NCI-H460 (cell line): Measurements from ENCODE around the gene SMG6. TPM values are rescaled to one million over a fixed set of nuclear protein-coding genes. Genes with fewer than 3 reads are reported as not detected.
A peak's percentile ranks its signal among the peaks of the same experiment; 100 is the strongest.
"Not testable (repeated sequence)": the region's sequence is repeated elsewhere in the genome, so short reads cannot be mapped to it uniquely, and the experiment has no call there.

Experiments
- DNase-seq: peaks from one replicate; pipeline ENCODE4 v3.0.0-alpha.2; 2016; ENCODE audit warnings: low read depth; ENCODE audit errors: extremely low read depth
- total RNA-seq: library from RNA; depleted of rRNA; stranded (reverse); fragments of >200 nt; shearing (Covaris generic); gene quantifications from 2 replicates; pipeline ENCODE4 v1.2.3, GENCODE V29; 2014

The SMG6 gene
- total RNA-seq, 1 experiment from 2014 or later: 7.2 TPM

DNA sequence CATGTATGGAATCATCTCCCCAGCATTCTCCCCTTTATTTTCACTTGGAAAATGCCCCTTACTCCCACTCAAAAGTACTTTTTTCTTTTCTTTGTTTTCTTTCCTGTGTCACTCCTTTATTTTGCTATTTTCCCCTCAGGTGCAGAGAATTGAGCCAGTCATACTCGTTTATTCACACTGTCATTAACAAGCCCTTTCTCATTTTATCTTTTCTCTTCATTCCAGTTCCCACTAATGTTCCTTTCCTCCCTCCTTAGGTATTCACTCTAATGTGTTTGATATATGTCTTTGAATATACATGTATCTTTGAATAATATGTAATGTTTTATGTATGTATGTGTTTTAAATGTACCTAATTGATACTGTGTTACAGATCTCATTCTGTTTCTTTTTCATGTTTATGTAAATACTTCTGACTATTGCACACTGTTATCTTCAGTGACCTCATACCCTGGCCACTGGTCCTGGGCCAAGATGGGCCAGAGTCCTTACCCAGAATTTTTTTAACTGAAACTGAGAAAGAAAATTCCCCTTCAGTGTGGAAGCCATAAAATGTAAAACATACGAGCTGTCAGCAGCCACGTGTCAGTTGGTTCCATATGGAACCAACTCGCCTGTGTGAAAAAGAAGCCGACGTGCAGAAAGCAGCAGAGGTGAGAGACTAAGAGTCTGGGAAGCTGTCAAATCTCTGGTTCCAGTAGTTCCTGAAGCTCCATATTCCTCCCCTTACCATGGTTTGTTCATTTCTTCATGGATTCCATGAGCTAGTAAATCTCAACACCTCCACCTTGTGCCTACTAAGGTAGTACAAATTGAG is 6.0 kb upstream of the SMG6 start:
- no peak for DNase-seq

DNA sequence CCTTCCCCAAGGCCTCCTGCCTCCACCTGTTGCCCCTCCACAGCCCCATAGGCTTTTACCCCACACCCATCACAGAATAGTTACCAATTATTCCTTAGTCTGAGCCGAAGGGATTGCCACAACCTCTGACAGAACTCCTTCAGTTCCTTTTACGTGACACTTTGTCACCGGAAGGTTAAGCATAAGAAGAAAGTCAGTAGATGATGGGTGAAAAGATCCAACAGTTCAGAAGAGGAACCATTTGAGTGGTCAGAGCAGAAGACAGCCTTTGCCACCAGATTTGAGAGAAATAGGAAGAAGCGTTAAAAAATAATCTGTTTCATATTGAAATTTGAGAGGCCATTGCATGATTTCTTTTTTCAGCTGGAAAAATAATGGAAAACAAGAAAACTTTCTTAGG is 1.3 kb upstream of the SMG6 start:
- no peak for DNase-seq

DNA sequence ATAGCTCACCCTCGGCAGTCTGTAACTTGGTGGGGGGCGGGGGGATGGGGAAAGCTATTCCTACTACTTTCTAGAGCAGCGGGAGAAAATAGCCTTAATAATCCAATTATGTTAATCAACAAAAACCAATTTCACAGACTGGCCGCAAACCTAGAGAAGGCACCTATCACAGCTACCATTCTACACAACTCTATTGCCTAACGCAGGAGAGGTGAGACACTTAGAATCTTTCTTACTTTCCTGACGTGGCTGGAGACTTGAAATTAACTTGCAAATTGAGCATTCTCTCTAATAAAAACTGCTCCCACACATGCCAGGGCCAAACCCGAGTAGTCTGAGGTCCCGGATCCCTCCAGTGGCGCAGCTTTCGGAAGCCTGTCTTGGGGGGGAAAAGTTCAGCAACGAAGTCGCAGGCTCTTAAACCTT is 794 bp downstream of the SMG6 start:
- no peak for DNase-seq

DNA sequence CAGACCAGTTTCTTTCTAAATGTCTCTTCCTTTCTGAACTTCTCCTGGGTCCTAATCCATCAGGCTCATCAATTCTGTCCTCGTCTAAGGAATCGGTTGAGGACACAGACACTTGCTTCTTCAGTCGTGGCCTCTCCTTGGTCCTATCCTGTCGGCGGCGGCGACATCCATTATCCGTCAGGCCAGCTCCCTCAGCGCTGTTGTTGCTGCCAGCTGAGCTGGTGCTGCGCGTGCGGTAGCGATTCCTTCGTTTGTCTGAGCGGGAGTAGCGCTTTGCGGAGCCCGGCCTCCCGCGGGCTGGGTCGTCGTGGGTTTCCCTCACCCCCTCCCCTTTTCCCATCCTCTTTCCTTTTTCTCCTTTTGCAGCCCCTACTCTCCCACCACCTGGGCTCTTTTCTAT is 3.8 kb downstream of the SMG6 start:
- DNase-seq: no peak

DNA sequence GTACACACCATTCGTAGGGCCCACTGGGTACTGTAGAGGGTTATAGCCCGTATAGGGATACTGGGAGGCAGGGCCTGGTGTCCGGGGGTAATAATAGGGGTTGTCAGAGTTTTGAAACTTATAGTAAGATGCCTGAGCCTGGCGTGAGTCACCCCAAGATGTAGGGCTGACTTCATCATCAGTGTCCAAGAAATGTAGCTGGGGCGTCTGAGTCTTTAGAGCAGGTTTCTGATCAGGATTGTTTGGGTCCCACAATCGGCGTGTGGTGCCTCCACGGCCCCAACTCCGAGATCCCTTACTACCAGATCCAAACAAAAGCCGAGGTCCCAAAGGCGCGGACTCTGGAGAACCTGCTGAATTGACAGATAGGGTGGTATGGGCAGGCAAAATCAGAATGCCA is 4.4 kb downstream of the SMG6 start:
- no peak for DNase-seq

DNA sequence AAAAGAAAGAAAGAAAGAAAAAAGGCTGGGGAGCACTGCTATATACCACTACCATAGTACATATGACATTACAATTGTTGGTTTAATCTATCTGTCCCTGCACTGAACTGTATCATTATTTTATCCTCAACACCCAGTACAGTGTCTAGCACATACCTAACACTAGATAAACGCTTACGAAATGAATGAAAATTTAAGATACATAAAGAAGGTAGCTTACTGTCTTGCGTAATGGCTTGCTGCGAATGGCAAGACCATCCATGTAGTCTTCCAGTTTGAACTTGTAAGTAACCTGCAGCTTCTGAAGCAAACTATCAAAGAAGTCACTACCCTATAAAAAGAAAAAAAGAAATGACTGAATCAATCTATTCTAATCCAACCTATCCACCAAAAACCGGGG is 6.6 kb downstream of the SMG6 start:
- DNase-seq: no peak

DNA sequence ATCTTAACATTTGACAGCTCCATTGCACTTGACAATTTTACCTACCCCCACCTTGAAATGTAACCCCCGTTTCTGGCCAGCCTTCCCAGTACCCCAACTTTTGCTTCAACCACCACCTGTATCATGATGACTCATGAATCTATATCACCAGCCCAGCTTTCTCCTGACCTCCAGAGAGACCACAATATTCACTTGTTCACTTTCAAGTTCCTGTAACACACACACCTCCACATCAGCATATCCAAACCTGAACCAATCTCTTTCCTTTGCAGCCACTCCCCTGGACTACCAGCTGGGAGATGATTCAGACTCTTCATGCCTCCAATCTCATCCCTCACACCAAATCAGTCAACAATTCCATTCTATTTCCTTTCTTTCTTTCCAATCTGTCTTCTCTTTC is 8.0 kb downstream of the SMG6 start:
- DNase-seq: no peak

DNA sequence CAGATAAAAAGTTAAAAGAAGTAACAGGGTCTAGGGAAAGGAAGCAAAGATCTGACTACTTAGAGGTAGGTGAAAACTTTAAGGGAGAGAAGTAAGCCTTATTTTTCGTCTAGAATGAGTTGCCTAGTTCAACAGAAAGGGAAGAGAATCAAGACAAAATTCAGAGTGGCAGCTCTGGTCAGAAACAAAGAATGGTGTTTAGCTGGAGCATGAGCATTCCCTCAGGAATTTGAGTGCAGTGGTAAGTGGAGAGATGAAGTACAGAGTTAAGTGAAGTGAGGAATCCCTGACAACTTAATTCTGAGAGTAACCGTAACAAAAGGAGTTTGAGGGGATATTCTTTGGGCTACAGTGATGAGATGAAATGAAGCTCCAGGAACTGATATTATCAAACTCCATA is 11.5 kb downstream of the SMG6 start:
- DNase-seq: no peak

DNA sequence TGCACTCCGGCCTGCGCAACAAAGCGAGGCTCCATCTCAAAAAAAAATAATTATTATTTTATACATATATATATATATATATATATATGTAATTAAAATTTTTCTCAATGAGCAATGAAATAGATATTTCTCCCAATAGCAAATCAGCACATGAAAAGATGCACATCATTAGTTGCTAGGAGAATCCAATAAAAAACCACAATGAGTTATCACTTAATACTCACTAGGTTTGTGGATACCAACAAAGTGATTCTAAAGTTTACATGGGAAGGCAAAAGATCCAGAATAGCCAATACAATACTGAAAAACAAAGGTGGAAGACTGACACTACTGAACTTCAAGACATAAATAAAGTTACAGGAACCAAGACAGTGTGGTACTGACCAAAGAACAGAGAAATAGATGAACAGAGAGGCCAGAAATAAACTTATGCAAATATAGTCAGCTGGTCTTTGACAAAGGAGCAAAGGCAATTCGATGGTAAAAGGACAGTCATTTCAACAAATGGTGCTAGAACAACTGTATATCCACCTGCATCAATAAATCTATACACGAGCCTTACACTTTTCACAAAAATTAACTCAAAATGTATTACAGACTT is 13.6 kb downstream of the SMG6 start:
- DNase-seq: no peak

DNA sequence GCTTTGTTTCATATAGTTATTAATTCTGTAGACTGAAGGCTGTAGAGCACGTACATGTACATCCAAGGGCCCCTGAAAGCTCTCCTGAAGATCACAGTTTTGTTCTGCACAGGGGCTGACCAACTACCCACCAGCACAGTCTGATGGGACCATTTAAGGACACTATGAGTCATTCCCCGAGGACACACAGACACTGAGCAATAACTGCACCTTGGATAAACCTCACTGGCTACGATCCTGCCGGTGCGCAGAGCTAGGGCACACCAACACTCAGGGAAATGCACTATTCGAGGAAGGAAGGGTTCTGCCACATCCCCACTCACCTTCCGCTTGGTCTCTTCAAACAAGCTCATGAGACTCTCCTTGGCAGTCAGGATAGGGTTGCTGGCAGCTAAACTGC is 20.3 kb downstream of the SMG6 start:
- no peak for DNase-seq

DNA sequence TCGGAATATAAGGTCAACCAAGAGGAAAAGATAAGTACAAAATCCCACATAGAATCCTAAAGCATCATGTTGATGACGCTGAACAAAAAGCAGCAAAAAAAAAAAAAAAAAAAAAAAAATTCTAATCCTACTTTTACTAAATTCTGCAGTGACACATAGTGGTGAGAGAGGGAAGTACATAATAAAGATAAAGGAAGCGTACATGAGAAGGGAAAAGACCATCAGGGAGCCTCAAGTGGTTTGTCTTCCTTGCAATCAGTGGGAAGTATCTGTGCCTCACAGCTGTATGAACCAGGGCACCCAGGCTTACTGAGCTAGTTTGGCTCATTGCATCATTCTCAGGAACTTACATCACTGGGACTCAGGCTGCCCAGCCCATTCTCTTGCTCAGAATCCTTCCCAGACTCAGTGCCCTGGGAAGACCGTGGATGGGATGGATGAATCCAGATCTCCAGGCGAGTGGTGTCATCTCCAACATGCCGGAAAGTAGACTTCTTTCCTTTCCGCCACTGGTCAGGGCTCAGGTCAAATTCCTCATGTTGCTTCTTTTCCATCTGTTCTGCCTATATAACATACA is 21.2 kb downstream of the SMG6 start:
- peak; percentile 64 for DNase-seq

DNA sequence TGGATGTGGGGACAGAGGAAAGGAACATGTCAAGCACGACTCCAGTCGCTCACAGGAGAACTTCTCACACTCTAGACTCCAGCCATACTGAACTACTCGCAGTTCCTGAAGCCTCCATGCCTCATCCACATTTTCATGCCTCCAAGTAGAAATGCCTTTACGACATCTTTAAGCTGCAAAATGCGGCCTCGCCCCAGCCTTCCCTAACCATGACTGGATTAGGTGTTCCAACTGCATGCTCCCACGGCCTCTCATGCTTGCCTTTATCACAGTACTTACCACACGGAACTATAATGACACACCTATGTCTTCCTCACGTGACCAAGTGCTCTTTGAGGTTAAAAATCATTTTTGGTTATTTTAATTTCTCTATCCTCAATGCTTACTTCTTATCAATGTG is 23.9 kb downstream of the SMG6 start:
- no peak for DNase-seq

DNA sequence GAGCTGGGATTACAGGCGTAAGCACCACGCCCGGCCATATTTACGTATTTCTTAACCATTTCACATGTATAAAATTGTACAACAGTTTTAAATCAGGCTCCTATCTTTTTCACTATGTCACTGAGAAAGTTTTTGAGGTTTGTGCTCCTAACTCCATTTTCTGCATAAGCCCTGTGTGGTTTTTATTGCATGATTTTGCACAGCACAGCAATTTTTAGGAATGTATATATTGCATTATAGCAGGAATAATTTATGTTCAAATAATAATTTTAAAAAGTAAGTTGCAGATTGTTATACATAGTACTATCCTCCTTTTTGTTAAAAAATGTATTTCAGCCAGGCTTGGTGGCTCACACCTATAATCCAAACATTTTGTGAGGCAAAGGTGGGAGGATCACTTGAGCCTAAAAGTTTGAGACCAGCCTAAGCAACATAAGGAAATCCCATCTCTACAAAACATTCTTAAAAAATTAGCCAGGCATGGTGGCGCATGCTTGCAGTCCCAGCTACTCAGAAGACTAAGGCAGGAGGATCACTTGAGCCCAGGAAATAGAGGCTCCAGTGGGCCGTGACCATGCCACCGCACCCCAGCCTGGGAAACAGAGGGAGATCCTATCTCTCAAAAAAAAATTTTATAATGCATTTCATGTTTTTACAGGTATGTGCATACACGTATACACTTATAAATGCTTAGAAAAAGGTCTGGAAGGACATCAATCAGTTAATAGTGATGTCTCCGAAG is 26.0 kb downstream of the SMG6 start:
- no peak for DNase-seq

DNA sequence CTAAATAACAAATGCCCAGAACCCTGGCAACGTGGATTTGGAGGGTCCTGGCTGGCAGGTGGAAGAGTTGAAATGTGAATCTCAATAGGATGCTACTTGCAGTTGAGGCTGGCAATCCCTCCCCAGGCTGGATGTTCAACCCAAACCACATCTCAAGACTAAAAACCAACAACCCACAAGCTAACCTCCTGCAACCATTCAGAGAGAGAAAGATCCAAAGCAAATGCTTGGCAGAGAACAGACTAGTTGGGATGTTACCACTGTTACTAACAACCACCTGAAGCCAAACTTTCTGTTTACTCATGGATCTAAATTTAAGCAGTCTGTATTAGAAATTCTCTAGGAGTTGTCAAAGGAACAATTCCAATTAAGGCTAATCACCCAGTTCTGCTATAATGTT is 27.9 kb downstream of the SMG6 start:
- no peak for DNase-seq

DNA sequence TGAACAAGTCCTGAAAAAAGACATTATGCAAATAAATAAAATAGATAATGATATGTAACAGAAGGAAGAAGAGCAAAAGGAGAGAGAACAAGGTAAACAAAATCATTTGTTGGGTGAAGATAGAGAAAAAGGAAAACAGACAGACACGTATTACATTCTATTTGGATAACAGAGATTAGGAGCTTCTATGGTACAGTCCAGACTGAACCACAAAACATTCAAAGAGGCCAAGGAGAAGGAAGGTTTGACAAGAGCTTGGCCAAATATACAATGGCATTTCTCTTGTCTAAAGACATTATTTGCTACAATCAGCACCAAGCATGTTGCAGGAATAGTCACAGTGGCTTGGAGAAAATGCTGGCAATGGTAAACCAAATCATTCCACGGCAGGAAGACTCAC is 29.2 kb downstream of the SMG6 start:
- no peak for DNase-seq

DNA sequence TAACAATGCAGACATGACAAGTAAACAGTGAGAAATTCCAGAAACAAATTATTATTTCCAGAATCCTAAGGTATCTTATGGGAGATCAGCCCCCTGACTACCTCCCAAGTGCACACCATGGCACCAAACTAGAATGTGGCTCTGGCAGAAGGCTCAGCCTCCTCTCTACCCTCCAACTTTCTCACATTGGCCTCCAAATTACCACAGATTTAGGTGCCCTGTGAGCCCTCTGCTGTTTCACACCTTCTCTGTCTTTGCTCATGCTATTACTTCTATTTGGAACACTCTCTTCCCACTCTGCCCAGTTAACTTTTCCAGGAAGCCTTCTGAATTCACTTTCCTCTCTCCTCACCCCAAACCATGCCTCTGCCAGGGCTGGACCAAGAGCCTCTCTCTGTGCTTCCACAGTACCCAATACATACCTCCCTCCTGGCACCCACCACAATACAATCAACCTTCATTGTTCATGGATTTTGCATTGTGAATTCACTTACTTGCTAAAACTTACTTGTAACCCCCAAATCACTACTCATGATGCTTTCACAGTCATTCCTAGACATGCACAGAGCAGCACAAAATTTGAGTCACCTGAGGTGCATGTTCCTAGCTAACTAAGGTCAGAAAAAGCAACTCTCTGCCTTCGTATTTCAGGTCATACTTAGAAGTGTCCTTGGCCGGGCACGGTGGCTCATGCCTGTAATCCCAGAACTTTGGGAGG is 31.4 kb downstream of the SMG6 start:
- no peak for DNase-seq

DNA sequence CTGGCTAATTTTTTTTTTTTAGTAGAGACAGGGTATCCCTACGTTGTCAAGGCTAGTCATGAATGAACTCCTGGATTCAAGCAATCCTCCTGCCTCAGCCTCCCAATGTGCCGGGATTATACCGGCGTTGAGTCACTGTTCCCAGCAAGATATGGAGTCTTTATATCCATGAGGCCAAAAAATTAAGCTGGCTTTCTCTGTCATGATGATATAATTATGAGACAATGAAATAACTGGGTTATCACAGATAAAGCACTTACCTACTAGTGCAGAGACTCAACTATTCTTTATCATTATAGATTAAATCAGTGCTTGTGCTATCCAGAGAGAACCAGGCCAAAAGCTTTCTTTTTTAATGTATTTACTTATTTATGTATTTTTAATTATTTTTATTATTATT is 36.2 kb downstream of the SMG6 start:
- DNase-seq: no peak

DNA sequence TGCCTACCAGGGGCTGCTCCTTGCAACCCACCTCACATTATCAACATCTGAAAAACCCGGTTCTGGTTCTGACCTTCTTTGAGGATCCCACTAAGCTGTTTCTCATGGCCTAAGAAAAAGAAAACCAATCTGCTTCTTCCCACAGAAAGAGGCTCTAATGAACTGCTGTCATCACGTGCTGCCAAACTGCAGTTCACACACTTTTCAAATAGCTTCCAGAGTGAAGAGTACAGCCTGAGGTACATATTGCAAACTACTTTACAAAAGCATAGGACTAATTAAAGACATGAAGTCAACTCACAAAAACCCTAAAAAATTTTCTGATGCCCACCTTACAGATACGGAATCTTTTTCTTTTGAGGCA is 36.7 kb downstream of the SMG6 start:
- no peak for DNase-seq

DNA sequence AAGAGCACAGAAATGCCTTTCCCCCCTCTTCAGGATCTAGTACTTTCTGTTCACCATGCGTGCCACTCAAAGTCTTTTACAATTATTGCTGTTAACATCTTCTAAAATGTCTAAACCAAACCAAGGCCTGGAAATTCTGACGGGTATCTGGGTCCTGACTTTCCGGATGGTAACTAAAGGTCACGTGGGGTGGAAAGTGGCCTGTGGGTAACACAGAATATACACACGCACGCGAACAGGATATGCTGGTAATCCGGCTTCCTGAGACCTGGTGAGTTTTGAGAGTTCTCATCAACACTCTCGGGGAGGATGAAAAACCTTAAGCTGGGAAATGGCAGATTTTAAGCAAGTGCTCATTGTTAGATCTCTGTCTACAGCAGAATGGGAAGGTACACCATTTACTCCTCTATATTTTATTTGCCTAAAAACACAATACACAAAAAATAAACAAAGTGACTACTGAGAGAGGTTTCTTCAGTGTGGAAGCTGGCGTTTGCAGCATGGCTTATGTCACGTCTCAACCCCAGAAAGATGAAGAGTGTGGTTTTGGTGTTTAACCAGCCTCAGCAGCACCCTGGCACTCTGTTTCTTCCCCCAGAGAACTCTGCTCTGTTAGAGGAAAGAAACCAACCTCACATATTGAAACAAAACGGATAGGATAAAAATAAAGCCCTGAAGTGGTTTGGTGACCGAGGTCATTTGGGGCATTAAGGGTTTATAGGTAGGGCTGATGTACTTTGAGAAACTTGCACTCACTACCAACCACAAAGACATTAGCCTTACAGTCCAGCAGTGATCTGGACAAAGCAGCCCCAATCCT is 37.3 kb downstream of the SMG6 start:
- no peak for DNase-seq

DNA sequence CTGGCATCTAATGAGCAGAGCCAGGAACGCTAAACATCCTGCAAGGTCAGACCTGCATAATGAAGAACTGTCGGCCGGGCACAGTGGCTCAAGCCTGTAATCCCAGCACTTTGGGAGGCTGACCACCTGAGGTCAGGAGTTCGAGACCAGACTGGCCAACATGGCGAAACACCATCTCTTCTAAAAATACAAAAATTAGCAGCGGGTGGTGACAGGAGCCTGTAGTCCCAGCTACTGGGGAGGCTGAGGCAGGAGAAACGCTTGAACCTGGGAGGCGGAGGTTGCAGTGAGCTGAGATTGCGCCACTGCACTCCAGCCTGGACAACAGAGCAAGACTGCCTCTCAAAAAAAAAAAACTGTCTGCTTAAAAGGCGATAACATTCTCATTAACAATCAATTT is 38.4 kb downstream of the SMG6 start:
- DNase-seq: not testable (repeated sequence)
